Measurements from ENCODE around the gene FMNL2.

Gene FMNL2

GRCh38 chr2:152511981-152512380 is 177.0 kb downstream of the FMNL2 start (continued):
- no peak for TF ChIP-seq ZBTB26 (tag by site-specific recombination; optimal IDR thresholded peaks at IDR 0.05)
- TF ChIP-seq ZBTB17 (tag by site-specific recombination; IDR thresholded peaks at IDR 0.05) = no peak
- TF ChIP-seq OVOL3 (tag by site-specific recombination; IDR thresholded peaks at IDR 0.05) = no peak

GRCh38 chr2:152513029-152513428 is 178.1 kb downstream of the FMNL2 start:
- Histone ChIP-seq H3K4me3 (ENCODE audit: low read depth, low read length) (no peak overlapping the region), H3K36me3 (ENCODE audit: control insufficient read depth in 2 of 2, insufficient read depth in 1 of 2, low read length in 2 of 2) (no peaks in the 10 kb centered on the region), H3K9me3 (ENCODE audit: control insufficient read depth, insufficient read depth, low read depth, low read length) (no peaks in the 10 kb centered on the region), H3K27ac (ENCODE audit: extremely low read depth, low read depth, low read length) (no peak overlapping the region), H3K4me1 (ENCODE audit: control insufficient read depth, insufficient read depth, low read length) (peaks cover 23% of the 10 kb centered on the region)
- POLR2A ChIA-PET = no interaction called here
- CTCF ChIA-PET = interaction anchor here (1.6 kb wide), 1 partner anchor 114 kb away, joined by 3 read pairs; no protein-coding TSS in a partner anchor
- TF ChIP-seq ZNF324 (tag by site-specific recombination; IDR thresholded peaks at IDR 0.05) (no peak), KLF8 (tag by site-specific recombination; IDR thresholded peaks at IDR 0.05) (no peak)
- TF ChIP-seq, protein P1, sequence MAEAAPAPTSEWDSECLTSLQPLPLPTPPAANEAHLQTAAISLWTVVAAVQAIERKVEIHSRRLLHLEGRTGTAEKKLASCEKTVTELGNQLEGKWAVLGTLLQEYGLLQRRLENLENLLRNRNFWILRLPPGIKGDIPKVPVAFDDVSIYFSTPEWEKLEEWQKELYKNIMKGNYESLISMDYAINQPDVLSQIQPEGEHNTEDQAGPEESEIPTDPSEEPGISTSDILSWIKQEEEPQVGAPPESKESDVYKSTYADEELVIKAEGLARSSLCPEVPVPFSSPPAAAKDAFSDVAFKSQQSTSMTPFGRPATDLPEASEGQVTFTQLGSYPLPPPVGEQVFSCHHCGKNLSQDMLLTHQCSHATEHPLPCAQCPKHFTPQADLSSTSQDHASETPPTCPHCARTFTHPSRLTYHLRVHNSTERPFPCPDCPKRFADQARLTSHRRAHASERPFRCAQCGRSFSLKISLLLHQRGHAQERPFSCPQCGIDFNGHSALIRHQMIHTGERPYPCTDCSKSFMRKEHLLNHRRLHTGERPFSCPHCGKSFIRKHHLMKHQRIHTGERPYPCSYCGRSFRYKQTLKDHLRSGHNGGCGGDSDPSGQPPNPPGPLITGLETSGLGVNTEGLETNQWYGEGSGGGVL (tag by site-specific recombination; IDR thresholded peaks at IDR 0.05) = no peak
- TF ChIP-seq, protein P2, sequence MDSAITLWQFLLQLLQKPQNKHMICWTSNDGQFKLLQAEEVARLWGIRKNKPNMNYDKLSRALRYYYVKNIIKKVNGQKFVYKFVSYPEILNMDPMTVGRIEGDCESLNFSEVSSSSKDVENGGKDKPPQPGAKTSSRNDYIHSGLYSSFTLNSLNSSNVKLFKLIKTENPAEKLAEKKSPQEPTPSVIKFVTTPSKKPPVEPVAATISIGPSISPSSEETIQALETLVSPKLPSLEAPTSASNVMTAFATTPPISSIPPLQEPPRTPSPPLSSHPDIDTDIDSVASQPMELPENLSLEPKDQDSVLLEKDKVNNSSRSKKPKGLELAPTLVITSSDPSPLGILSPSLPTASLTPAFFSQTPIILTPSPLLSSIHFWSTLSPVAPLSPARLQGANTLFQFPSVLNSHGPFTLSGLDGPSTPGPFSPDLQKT (IDR thresholded peaks at IDR 0.05; ENCODE audit: borderline replicate concordance, low read depth, low read length) = no peak

- CTCF ChIA-PET = interaction anchor here (0.6 to 1.6 kb wide), 2 partner anchors 89 to 113 kb away, joined by 3 read pairs; no protein-coding TSS in a partner anchor
These were observed 178.7 kb downstream of the FMNL2 start for GRCh38 chr2:152513681-152514080.

More at GRCh38 chr2:152513681-152514080, 178.7 kb downstream of the FMNL2 start:
- H3K9me3 ChIP-seq (ENCODE audit: control insufficient read depth, insufficient read depth, low read depth, low read length) = no peaks in the 10 kb centered on the region
- H3K36me3 ChIP-seq (ENCODE audit: control insufficient read depth in 2 of 2, insufficient read depth in 1 of 2, low read length in 2 of 2) = no peaks in the 10 kb centered on the region
- POLR2A ChIA-PET = no interaction called here
- TF ChIP-seq ZNF138 (tag by site-specific recombination; IDR thresholded peaks at IDR 0.05; ENCODE audit: borderline replicate concordance) (no peak), ZNF311 (tag by site-specific recombination; IDR thresholded peaks at IDR 0.05; ENCODE audit: borderline replicate concordance) (no peak), ZNF302 (tag by site-specific recombination; IDR thresholded peaks at IDR 0.05; ENCODE audit: low read depth) (no peak), ZNF133 (tag by site-specific recombination; IDR thresholded peaks at IDR 0.05) (no peak), FEZF1 (tag by site-specific recombination; IDR thresholded peaks at IDR 0.05) (no peak), TCF7L2 (IDR thresholded peaks at IDR 0.05; ENCODE audit: borderline replicate concordance, low read depth, low read length) (no peak), ZNF837 (tag by site-specific recombination; IDR thresholded peaks at IDR 0.05) (no peak), ZNF416 (tag by site-specific recombination; IDR thresholded peaks at IDR 0.05) (no peak), ZBTB10 (tag by site-specific recombination; IDR thresholded peaks at IDR 0.05) (no peak), ZNF48 (tag by site-specific recombination; IDR thresholded peaks at IDR 0.05) (no peak), PATZ1 (tag by site-specific recombination; IDR thresholded peaks at IDR 0.05) (no peak), ZNF449 (tag by site-specific recombination; IDR thresholded peaks at IDR 0.05) (no peak), GLI2 (tag by site-specific recombination; IDR thresholded peaks at IDR 0.05; ENCODE audit: borderline replicate concordance, low read depth) (no peak), SALL2 (tag by site-specific recombination; IDR thresholded peaks at IDR 0.05; ENCODE audit: borderline replicate concordance) (no peak), ZNF404 (tag by site-specific recombination; IDR thresholded peaks at IDR 0.05) (no peak)
- no peak overlapping the region for H3K27ac ChIP-seq (ENCODE audit: extremely low read depth, low read depth, low read length)
- H3K4me3 ChIP-seq (ENCODE audit: low read depth, low read length) = no peak overlapping the region
- peaks cover 19% of the 10 kb centered on the region for H3K4me1 ChIP-seq (ENCODE audit: control insufficient read depth, insufficient read depth, low read length)

All from HEK293 (cell line).